Measurements from ENCODE around the gene MSL2. TPM values are rescaled to one million over a fixed set of nuclear protein-coding genes. Genes with fewer than 3 reads are reported as not detected.

The MSL2 gene
- total and polyA plus RNA-seq, 2 of the 8 experiments (the other 6 are each of a cell fraction or from before 2014, with no cell fraction given): 9.1 to 41.8 TPM

GRCh38 chr3:136109499-136109898, 86.6 kb downstream of the MSL2 start:
- no peak overlapping the region for H4K91ac ChIP-seq (replicated peaks; ENCODE audit: insufficient read length, low read length)
- H3K14ac ChIP-seq (ENCODE audit: insufficient read length): no peak overlapping the region
- H3K18ac ChIP-seq (ENCODE audit: extremely low read depth, low read length): no peak overlapping the region
- H4K8ac ChIP-seq (ENCODE audit: extremely low read depth, insufficient read depth, low read length): no peak overlapping the region
- H3K36me3 ChIP-seq (ENCODE audit: control insufficient read depth in 2 of 4, insufficient read depth in 4 of 4, low read length in 3 of 4): peaks cover 0 to 4% (median under 1%) of the 10 kb centered on the region in 4 experiments; a peak in 3 of 8 replicates
- no peak overlapping the region for H2BK15ac ChIP-seq (ENCODE audit: low read length)
- H4K5ac ChIP-seq (ENCODE audit: insufficient read length, low read depth, low read length): no peak overlapping the region
- H2BK120ac ChIP-seq (replicated peaks; ENCODE audit: low read depth, low read length): no peak overlapping the region
- no peak overlapping the region for H3K27ac ChIP-seq (ENCODE audit: low read depth, low read length)
- no peak overlapping the region for H3K4ac ChIP-seq (replicated peaks; ENCODE audit: insufficient read length, low read depth, low read length)
- no peaks in the 10 kb centered on the region for H3K23me2 ChIP-seq (ENCODE audit: low read depth, low read length)
- H3K9ac ChIP-seq (replicated peaks in 1 of 4; ENCODE audit: extremely low read depth in 1 of 4, low read depth in 3 of 4, low read length in 3 of 4): no peak overlapping the region
- no peak overlapping the region for H3K23ac ChIP-seq (ENCODE audit: insufficient read length)
- WGBS, 2 experiments (ENCODE audit: extremely low coverage in 1 of 2, insufficient coverage in 1 of 2, insufficient read length in 1 of 2, insufficient replicate concordance in 2 of 2, low coverage in 1 of 2, low lambda C conversion rate in 2 of 2, missing lambda C conversion rate in 1 of 2): 91% methylated on average over 1 of the region's 1 CpG; no CpG with 5 or more reads in 1 of the 2 experiments
- H3K4me1 ChIP-seq (replicated peaks in 1 of 4; ENCODE audit: control insufficient read depth in 3 of 4, insufficient read depth in 4 of 4, low read length in 3 of 4): no peaks in the 10 kb centered on the region
- no peak overlapping the region for H2BK5ac ChIP-seq (ENCODE audit: low read depth, low read length)
- DNase-seq (ENCODE audit: low read depth in 1 of 2, low spot score in 2 of 2) (no peak), FAIRE-seq (no peak)
- H2BK12ac ChIP-seq (ENCODE audit: low read depth, low read length): no peak overlapping the region
- peaks cover 5 to 13% of the 10 kb centered on the region in 2 experiments; a peak in 2 of 4 replicates for H3K9me3 ChIP-seq (ENCODE audit: insufficient read depth in 2 of 2, low read depth in 1 of 2, low read length in 1 of 2)
- no peak overlapping the region for H3K56ac ChIP-seq (replicated peaks; ENCODE audit: insufficient read length, low read depth, low read length)
- no peak overlapping the region for H3K4me3 ChIP-seq (ENCODE audit: extremely low read depth in 1 of 4, insufficient read depth in 2 of 4, low read depth in 3 of 4, low read length in 4 of 4)
- no peak overlapping the region for H2BK20ac ChIP-seq (ENCODE audit: low read length)
- CTCF ChIA-PET (ENCODE audit: partially characterized antibody): interaction anchor here (0.6 to 1.1 kb wide), 2 partner anchors 23 to 591 kb away, joined by 3 to 4 read pairs; no protein-coding TSS in a partner anchor
- no peaks in the 10 kb centered on the region for H4K20me1 ChIP-seq (replicated peaks in 1 of 2; ENCODE audit: control insufficient read depth in 1 of 2, insufficient read depth in 2 of 2, low read length in 2 of 2)
- H3K79me2 ChIP-seq (ENCODE audit: control insufficient read depth in 1 of 2, insufficient read depth in 2 of 2, low read length in 2 of 2): no peaks in the 10 kb centered on the region
- POLR2A ChIA-PET (ENCODE audit: partially characterized antibody): no interaction called here
- TF ChIP-seq GTF2F1 (IDR thresholded peaks at IDR 0.05; ENCODE audit: borderline replicate concordance, low read depth, low read length): no peak
- TF ChIP-seq JUN (IDR thresholded peaks at IDR 0.05; ENCODE audit: low read depth, low read length): no peak
- no peak for TF ChIP-seq BACH1 (IDR thresholded peaks at IDR 0.05; ENCODE audit: low read length)
- TF ChIP-seq ZNF274 (IDR thresholded peaks at IDR 0.05; ENCODE audit: borderline replicate concordance, extremely low read depth, low read length): no peak
- no peak for TF ChIP-seq RXRA (IDR thresholded peaks at IDR 0.05; ENCODE audit: insufficient read depth, low read depth, low read length)
- TF ChIP-seq USF2 (IDR thresholded peaks at IDR 0.05; ENCODE audit: low read length): no peak
- TF ChIP-seq SP4 (IDR thresholded peaks at IDR 0.05; ENCODE audit: low read length): no peak
- no peak for TF ChIP-seq CEBPB (IDR thresholded peaks at IDR 0.05; ENCODE audit: low read depth, low read length)
- no peaks in the 10 kb centered on the region for H3K27me3 ChIP-seq (replicated peaks in 1 of 4; ENCODE audit: control insufficient read depth in 3 of 4, extremely low read depth in 1 of 4, insufficient read depth in 3 of 4, low read length in 3 of 4)
- H3K79me1 ChIP-seq (ENCODE audit: low read depth, low read length): no peaks in the 10 kb centered on the region
- no peak overlapping the region for H2AFZ ChIP-seq (ENCODE audit: low read length)
- no peak overlapping the region for H2AK5ac ChIP-seq (ENCODE audit: low read depth, low read length)
- H3K4me2 ChIP-seq (ENCODE audit: insufficient read depth in 1 of 2, low read depth in 2 of 2, low read length in 2 of 2): no peak overlapping the region
